Caco-2 (cell line): ENCODE results near the gene DNPEP. TPM values are rescaled to one million over a fixed set of nuclear protein-coding genes. Genes with fewer than 3 reads are reported as not detected.

ENCODE experiments used
- BruUV-seq: library from RNA; stranded (reverse); fragments of 400-500 nt; replicated peaks from 2 replicates; lab custom pipeline; 2021; lab: Mats Ljungman, UMichigan
- CTCF ChIA-PET: fragments of 300-600 bp; sonication (Branson Sonifier 250); formaldehyde crosslinking; loops from one replicate; lab custom pipeline; 2022; ENCODE audit warnings: antibody characterized with exemption; lab: Charles Lee
- POLR2A ChIA-PET: fragments of 300-600 bp; sonication (Branson Sonifier 250); formaldehyde crosslinking; loops from one replicate; lab custom pipeline; 2022; ENCODE audit warnings: antibody characterized with exemption; lab: Charles Lee
- DNase-seq, 2 experiments: peaks; one replicate each; pipeline versions ENCODE4 v3.0.0 to v3.0.0-alpha.2; 2020 to 2022
- H3K27me3 ChIP-seq: replicated peaks from 2 replicates; pipeline ENCODE4 v1.6.0; 2011; ENCODE audit warnings: low read length; ENCODE audit not compliant: control insufficient read depth, insufficient read depth
- H3K36me3 ChIP-seq: 2 replicates; pipeline ENCODE4 v1.5.1; 2011; ENCODE audit warnings: low read length; ENCODE audit not compliant: control insufficient read depth, insufficient read depth
- H3K4me1 ChIP-seq: fragments of 250-450 bp; sonication (Bioruptor Pico); 2 replicates; pipeline ENCODE4 v1.5.1; 2020; ENCODE audit warnings: mild to moderate bottlenecking
- H3K4me3 ChIP-seq: 2 replicates; pipeline ENCODE4 v1.5.1; 2011; ENCODE audit warnings: low read depth, mild to moderate bottlenecking, control low read depth, low read length
- H3K9me3 ChIP-seq: fragments of 250-450 bp; sonication (Bioruptor Pico); 2 replicates; pipeline ENCODE4 v1.5.1; 2020; ENCODE audit warnings: mild to moderate bottlenecking, moderate library complexity
- H3K27ac Mint-ChIP-seq: one replicate; pipeline ENCODE4 v1.8.0; 2022; ENCODE audit warnings: mixed read lengths; ENCODE audit not compliant: unreplicated experiment
- H3K27me3 Mint-ChIP-seq: one replicate; pipeline ENCODE4 v1.8.0; 2022; ENCODE audit warnings: mixed read lengths; ENCODE audit not compliant: insufficient read depth, unreplicated experiment
- H3K36me3 Mint-ChIP-seq: one replicate; pipeline ENCODE4 v1.8.0; 2022; ENCODE audit warnings: mild to moderate bottlenecking, mixed read lengths; ENCODE audit not compliant: insufficient read depth, unreplicated experiment
- H3K4me1 Mint-ChIP-seq: one replicate; pipeline ENCODE4 v1.8.0; 2022; ENCODE audit warnings: low read depth, mixed read lengths; ENCODE audit not compliant: unreplicated experiment
- H3K4me3 Mint-ChIP-seq: one replicate; pipeline ENCODE4 v1.8.0; 2022; ENCODE audit warnings: mild to moderate bottlenecking, moderate library complexity, mixed read lengths; ENCODE audit not compliant: unreplicated experiment
- H3K9me3 Mint-ChIP-seq: one replicate; pipeline ENCODE4 v1.8.0; 2022; ENCODE audit warnings: mixed read lengths; ENCODE audit not compliant: unreplicated experiment
- CTCF ChIP-seq, 2 experiments: fragments of 200-600 bp in 1 of 2; IDR thresholded peaks; 1 replicate in 1 of 2; 2 replicates in 1 of 2; pipeline versions ENCODE4 v1.5.1 to v1.8.0; 2011 to 2022; ENCODE audit warnings: antibody characterized with exemption in 1 of 2, control low read depth in 1 of 2, inconsistent platforms in 1 of 2, low read depth in 1 of 2, low read length in 1 of 2, mild to moderate bottlenecking in 1 of 2, moderate library complexity in 1 of 2; ENCODE audit not compliant: insufficient read depth in 1 of 2, severe bottlenecking in 1 of 2, unreplicated experiment in 1 of 2
- intact Hi-C: fragments of 100-400 bp; cut with micrococcal nuclease; formaldehyde crosslinking; loops from one replicate; pipeline ENCODE4 v1.10.0; 2022; ENCODE audit not compliant: unreplicated experiment
- total RNA-seq: library from RNA; stranded (reverse); gene quantifications from 2 replicates; pipeline ENCODE4 v1.2.3, GENCODE V29; 2022

DNPEP gene
- total RNA-seq, 1 experiment from 2014 or later: 102 TPM

GRCh38 chr2:219410390-219410789 is 22.7 kb upstream of the DNPEP start:
- no peak overlapping the region for H3K27ac Mint-ChIP-seq

DNA sequence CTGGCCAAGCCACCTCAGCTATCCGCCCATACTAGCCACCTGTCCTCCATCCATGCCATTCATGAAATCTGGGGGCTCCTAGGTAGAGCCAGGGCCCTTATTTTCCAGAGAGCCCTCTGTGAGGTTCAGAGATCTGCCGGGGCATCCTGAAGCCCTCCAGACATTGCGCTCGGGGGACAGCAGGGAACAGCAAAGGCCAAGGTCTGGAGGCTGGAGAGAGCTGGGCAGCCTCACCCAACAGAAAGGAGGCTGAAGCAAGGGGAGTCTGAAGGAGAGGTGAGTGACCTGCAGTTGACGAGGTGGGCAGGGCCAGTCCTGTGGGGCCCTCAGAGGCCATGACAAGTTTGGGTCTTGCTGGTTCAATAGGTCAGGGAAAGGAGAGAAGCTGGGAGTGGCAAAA is 21.9 kb upstream of the DNPEP start:
- POLR2A ChIA-PET: interaction anchor here (0.6 kb wide), 1 partner anchor 20 kb away, joined by 3 read pairs; no protein-coding TSS in a partner anchor
- no peaks in the 10 kb centered on the region for H3K4me1 ChIP-seq
- no peak for DNase-seq
- intact Hi-C loops: no loop called here
- peaks cover 6% of the 10 kb centered on the region for H3K4me1 Mint-ChIP-seq
- no peak for TF ChIP-seq CTCF (IDR thresholded peaks at IDR 0.05; ENCODE audit: insufficient read depth in 1 of 2, low read depth in 1 of 2, low read length in 1 of 2, severe bottlenecking in 1 of 2, unreplicated experiment in 1 of 2)
- peaks cover 4% of the 10 kb centered on the region; the same call in 1 of the 2 replicates for H3K9me3 ChIP-seq
- no peaks in the 10 kb centered on the region for H3K36me3 ChIP-seq
- no peak overlapping the region for H3K4me3 Mint-ChIP-seq
- no peaks in the 10 kb centered on the region for H3K9me3 Mint-ChIP-seq
- H3K27ac Mint-ChIP-seq: no peak overlapping the region
- no TSS peak for BruUV-seq
- no peaks in the 10 kb centered on the region for H3K36me3 Mint-ChIP-seq
- peaks cover 4% of the 10 kb centered on the region for H3K27me3 Mint-ChIP-seq
- H3K27me3 ChIP-seq: no peaks in the 10 kb centered on the region
- H3K4me3 ChIP-seq: no peak overlapping the region
- CTCF ChIA-PET: no interaction called here

More at GRCh38 chr2:219410390-219410789, 22.7 kb upstream of the DNPEP start:
- no peaks in the 10 kb centered on the region for H3K36me3 ChIP-seq
- H3K4me1 ChIP-seq: no peaks in the 10 kb centered on the region
- BruUV-seq: no TSS peak
- no peak for DNase-seq
- H3K4me3 Mint-ChIP-seq: no peak overlapping the region
- CTCF ChIA-PET: no interaction called here
- no peaks in the 10 kb centered on the region for H3K36me3 Mint-ChIP-seq
- H3K9me3 ChIP-seq: peaks cover 4% of the 10 kb centered on the region; the same call in 1 of the 2 replicates
- peaks cover 6% of the 10 kb centered on the region for H3K4me1 Mint-ChIP-seq
- POLR2A ChIA-PET: no interaction called here
- intact Hi-C loops: no loop called here
- H3K27me3 Mint-ChIP-seq: peaks cover 4% of the 10 kb centered on the region
- no peaks in the 10 kb centered on the region for H3K9me3 Mint-ChIP-seq
- no peaks in the 10 kb centered on the region for H3K27me3 ChIP-seq
- no peak for TF ChIP-seq CTCF (IDR thresholded peaks at IDR 0.05; ENCODE audit: insufficient read depth in 1 of 2, low read depth in 1 of 2, low read length in 1 of 2, severe bottlenecking in 1 of 2, unreplicated experiment in 1 of 2)
- no peak overlapping the region for H3K4me3 ChIP-seq

- Mint-ChIP-seq H3K27me3 (peaks cover under 1% of the 10 kb centered on the region), H3K36me3 (no peaks in the 10 kb centered on the region), H3K4me3 (no peak overlapping the region), H3K27ac (no peak overlapping the region), H3K9me3 (no peaks in the 10 kb centered on the region), H3K4me1 (peaks cover 6% of the 10 kb centered on the region)
- no TSS peak for BruUV-seq
- CTCF ChIA-PET: no interaction called here
- no peak for TF ChIP-seq CTCF (IDR thresholded peaks at IDR 0.05; ENCODE audit: insufficient read depth in 1 of 2, low read depth in 1 of 2, low read length in 1 of 2, severe bottlenecking in 1 of 2, unreplicated experiment in 1 of 2)
- intact Hi-C loops: no loop called here
- Histone ChIP-seq H3K36me3 (no peaks in the 10 kb centered on the region), H3K4me3 (no peak overlapping the region), H3K27me3 (no peaks in the 10 kb centered on the region), H3K4me1 (no peaks in the 10 kb centered on the region), H3K9me3 (peaks cover 4% of the 10 kb centered on the region; the same call in 1 of the 2 replicates)
- no peak for DNase-seq
- POLR2A ChIA-PET: no interaction called here
These were observed 20.9 kb upstream of the DNPEP start for GRCh38 chr2:219408631-219409030.
